Activated CD8-positive, alpha-beta memory T cell treated with anti-CD3 and anti-CD28 coated beads, Interleukin-2, amount 50 U/mL, for 48 hours (primary cell): ENCODE results near the gene ALPK1.
"Not testable (repeated sequence)": the region's sequence is repeated elsewhere in the genome, so short reads cannot be mapped to it uniquely, and the experiment has no call there.

Source experiments
- DNase-seq: peaks from one replicate; pipeline ENCODE4 v3.0.0-alpha.2; 2020

ALPK1 gene

GRCh38 chr4:112296949-112297880 is at the start of gene ALPK1:
Gene ALPK1, plus strand, starts transcription at chr4:112297369.
- no peak for DNase-seq

DNA sequence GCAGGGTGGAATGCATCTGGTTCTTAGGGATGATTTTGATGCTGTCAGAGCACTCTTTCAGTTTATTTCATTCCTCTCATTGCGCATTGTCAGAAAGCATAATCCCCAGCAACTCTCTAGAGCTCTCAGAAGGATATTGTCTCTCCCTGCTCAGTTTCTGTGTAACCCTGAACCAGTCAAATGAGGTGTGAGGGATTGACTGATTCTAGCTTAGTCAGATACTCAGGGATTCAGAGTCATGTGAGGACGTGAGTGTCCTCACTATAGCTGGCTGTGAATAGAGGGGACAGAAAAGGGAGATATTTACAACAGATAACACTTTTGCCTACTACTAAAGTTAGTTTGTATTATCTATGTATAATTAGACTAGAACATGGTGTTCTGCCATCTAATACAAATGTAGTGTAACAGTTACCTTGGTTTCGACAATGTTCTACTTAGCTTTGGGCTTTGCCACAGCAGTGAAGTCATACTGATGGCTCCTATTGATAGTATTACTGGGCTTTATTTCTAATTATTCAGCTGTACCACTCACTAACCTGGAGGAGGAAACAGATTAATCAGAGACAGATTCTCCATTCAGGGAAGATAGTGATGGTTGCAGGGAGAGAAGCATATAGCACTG is 46.0 kb upstream of the ALPK1 start:
- no peak for DNase-seq

GRCh38 chr4:112252234-112252633 is 44.9 kb upstream of the ALPK1 start:
- DNase-seq = no peak

DNA sequence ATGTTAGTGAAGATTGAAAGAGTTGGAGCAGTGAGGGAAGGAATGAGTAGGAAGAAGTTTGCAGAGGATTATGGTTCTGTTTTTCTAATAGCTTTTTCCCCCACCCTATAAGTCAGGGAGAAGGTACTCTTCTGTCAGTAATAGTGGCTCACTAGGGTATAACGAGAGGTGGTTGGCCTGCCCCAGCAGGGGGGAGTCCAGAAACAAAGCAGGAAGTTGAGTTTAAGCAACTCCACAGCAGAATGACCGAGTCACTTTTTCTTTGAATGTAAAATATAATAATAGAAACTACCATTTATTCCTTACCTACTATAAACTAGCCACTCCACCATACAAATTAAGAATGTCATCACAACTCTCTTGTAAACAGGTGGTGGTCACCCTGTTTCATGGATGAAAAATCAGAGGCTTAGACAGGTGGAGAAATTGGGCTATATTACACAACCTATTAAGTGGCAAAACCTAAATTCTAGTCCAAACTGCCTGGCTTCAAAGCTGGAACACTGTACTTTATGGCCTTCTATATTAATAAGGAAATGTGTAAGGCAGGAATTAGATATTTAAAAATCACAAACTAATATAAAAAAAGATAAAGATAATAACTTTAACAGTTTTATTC is 43.7 kb upstream of the ALPK1 start:
- no peak for DNase-seq

DNA sequence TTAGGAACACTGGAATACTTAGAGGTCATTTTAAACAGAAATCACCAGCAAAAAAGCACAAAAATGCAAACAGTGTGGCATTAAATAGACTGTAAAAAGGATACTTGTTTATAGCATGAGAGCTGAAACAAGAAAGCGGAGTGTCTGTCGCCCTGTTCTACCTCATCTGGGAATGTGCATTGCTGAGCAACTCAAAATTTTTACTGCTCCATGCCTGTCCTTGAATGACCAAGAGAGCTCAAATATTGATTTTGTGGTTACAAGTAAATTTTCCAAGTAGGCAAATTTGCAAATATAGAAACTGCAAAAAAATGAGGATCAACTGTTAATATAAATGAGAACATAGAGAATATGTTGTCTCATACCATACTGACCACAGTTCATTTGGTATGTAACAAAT is 40.1 kb upstream of the ALPK1 start:
- no peak for DNase-seq

DNA sequence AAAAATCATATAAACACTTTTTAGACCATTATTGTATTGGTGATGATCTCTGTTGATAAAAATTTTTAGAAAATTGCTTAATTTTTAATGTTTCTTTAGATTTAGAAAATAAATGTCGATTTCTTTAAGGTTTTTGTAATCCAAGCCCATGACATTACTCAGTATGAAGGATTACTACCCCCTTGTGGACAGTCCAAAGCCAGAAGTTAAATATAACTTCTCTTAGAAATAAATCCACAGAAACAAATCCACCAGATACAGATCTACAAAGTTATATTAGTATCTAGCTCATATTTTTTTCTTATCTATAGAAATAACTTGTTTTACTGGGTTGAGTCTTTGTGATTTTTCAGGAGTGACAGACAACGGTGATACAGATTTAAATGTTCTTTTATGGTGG is 30.3 kb upstream of the ALPK1 start:
- no peak for DNase-seq

- DNase-seq = no peak
Measured at GRCh38 chr4:112270051-112270450, 27.1 kb upstream of the ALPK1 start.

GRCh38 chr4:112270640-112271421 is 26.3 kb upstream of the ALPK1 start:
- no peak for DNase-seq

GRCh38 chr4:112272292-112272691 is 24.9 kb upstream of the ALPK1 start:
- no peak for DNase-seq

- DNase-seq = no peak
Measured at GRCh38 chr4:112274959-112275358, 22.2 kb upstream of the ALPK1 start.

DNA sequence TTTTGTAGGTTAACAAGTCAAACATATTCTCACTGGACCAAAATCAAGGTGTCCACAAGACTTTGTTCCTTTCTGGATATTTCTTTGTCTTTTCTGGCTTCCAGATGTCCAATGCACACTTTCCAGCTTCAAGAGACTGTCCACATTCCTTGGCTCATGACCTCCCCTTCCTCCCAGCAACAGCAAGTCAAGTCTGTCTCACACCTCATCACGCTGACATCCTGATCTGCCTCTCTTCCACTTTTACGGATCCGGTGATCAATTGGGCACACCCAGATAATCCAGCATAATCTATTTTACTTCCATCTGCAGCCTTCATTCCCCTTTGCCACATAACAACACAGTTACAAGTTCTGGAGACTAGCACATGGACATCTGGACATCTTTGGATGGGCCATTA is 21.1 kb upstream of the ALPK1 start:
- no peak for DNase-seq

DNA sequence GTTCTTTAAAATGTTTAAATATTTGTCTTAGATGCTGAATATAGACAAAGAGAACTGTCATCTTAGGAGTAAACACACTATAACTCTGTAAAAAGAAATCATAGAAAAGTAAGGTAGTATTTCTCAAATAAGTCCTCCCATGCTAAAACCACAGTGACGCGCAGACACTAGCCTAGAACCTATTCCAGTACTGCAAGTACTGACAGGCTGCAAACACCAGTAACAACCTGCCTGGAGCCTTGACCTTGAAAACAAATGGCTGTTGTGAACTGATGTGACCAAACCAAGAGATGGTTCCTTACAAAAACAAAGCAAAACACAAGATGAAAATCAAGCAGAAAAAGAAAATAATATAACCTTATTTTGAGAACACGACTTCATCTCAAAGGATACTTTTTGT is 19.9 kb upstream of the ALPK1 start:
- no peak for DNase-seq

DNA sequence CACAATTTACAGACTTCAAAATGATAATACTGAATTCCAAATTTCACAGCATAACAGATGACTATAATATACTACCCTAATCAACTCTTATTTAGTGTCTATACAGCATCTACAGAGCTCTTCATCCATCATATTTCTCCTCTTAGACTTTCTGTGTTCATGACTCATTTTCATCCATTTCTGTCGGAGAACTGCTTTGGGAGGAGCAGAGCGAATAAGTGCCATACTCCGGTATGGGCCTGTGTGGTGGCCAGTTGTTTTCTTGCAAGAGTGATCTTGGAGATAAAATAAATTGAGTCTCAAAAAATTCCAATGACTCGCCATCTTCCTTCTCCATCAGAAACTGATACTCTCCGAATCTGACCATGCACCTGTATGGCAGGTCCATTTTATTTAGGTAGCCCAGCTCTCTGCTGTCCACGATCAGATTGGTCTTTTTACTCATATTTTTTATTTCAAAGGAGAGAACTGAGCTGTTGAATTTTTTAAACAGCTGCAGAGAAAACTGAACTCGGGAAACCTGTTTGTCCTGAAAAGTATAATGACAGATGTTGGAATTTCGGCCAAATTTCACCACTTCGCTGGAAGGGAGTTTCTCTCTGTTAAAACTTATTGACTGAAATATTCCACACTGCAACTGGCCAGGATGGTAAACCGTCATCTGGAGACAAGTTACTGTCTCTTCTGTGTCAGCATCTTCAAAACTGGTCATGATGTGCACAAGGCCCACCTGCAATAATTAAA is 19.3 kb upstream of the ALPK1 start:
- DNase-seq = no peak

DNA sequence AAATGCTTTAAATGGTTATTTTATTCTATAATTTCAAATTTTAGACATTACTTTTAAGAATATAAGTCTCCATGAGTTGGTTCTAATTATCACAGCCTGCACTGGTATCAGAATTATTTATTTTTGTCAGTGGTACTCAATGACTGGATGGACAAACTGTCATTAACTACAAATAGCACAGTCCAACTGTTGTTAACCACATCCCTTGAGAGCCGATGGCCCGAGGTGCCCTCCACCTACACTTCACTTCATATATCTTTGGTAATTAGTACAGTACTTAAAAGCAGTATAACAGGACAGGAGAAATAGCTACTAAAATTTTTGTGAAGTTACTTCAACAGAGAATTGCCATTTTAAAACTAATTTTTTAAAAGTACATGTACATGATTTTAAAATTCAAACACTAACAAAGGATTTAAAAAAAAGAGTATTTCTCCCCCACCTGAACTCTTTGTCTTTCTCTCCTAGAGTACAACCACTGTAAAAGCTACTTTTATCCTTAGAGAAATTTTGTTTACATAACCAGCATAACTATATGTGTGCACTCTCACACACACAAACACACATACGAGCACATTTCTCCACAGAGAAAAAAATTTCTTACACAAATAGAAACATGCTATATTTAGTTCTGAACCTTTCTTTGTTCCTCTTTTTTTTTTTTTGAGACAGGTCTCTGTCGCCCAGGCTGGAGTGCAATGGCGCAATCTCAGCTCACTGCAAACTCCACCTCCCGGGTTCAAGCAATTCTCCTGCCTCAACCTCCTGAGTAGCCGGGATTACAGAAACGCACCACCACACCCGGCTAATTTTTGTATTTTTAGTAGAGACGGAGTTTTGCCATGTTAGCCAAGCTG is 17.9 kb upstream of the ALPK1 start:
- no peak for DNase-seq

DNA sequence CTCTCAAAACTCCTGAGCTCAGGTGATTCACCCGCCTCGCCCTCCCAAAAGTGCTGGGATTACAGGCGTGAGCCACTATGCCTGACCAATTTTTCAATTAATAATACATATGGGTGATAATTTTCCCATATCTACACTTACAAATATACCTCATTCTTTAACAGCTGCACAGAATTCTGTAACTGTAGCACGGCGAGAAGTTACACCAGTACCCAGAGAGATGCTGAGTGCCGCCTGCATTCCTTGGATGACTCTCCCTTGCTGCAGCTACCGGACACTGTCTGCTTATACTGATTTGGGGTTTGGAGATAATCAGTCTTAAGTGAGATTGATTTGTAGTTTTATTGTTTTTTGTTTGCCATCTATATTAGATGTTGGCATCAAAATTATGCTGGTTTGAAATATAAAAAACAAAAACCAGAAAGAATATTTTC is 17.3 kb upstream of the ALPK1 start:
- DNase-seq = no peak

DNA sequence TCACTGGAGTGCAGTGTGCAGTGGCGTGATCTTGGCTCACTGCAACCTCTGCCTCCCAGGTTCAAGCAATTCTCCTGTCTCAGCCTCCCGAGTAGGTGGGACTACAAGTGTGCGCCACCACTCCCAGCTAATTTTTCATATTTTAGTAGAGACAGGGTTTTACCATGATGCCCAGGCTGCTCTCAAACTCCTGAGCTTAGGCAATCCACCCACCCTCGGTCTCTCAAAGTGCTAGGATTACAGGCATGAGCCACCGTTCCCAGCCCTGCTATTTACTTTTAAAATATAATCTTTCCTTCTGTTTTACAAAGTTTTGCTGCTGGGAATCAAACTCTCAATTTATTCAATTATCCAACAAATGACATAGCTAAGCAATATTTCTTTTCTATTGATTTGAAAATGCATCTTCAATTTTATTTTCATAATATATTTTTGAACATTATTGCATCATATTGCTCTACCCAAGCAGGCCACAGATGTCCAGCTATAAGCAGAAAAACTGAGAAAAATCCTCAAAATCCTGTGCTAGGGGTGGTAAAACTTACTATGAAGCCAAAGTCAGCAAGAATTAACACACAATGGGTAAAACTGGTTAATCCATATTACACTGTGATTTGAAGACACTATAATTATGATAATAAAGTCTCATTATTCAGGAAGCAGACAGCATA is 16.6 kb upstream of the ALPK1 start:
- DNase-seq = no peak

DNA sequence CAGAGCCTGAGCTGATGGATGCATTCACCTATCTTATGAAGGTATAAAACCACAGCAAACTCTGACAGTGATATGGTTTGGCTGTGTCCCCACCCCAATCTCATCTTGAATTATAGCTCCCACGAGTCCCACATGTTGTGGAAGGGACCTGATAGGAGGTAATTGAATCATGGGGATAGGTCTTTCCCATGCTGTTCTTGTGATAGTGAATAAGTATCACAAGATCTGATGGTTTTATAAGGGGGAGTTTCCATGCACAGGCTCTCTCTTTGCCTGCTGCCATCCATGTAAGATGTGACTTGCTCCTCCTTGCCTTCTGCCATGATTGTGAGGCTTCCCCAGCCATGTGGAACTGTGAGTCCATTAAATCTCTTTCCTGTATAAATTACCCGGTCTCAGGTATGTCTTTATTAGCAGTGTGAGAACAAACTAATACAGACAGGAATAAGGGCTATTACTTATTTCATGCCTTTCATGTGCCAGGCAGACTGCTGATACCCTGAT is 15.2 kb upstream of the ALPK1 start:
- DNase-seq = not testable (repeated sequence)

DNA sequence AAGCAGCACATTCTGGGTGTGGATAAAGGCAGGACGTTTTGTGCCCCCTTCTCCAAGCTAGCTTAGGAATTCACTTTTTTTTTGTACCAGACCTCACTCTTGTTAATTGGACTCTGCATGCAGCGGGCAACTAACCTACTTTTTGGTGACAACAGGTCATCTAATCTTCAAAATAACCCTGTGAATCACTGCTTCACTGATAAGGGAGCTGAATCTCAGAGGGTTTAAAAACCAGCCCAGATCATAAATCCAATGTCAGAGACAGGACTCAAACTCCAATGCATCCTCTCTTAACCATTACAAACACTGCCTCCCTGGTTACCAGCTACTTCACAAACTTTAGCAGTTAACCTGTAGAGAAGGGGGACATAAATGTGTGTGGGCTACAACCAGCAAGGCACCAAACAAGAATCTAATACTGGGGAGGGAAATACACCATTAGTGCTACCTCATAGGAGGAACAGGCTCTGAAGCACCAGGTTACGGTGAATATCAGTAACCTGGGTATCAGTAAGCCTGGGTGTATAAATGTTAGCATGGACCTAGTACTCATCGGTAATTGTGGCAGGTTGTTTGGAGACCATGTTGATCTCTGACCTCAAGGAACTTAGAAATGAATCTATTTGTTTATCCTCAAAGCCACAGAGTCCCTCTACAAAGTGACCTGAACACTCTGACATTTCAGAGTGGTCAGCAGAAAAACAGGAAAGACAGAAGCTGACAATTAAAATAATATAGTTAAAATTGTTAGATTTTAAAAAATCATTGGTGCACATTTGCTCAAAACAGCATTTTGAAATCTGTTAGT is 14.1 kb upstream of the ALPK1 start:
- DNase-seq = no peak

GRCh38 chr4:112284166-112284565 is 13.0 kb upstream of the ALPK1 start:
- no peak for DNase-seq
